GM06990 (cell line): ENCODE results near the gene SNHG17.
"Not testable (repeated sequence)": the region's sequence is repeated elsewhere in the genome, so short reads cannot be mapped to it uniquely, and the experiment has no call there.

Experiments used
- DNase-seq: peaks from one replicate; pipeline ENCODE4 v3.0.0-alpha.2; 2011; ENCODE audit not compliant: insufficient read length; ENCODE audit errors: extremely low read depth
- H3K27me3 ChIP-seq: replicated peaks from 2 replicates; pipeline ENCODE4 v1.6.0; 2011; ENCODE audit warnings: low read length; ENCODE audit not compliant: control insufficient read depth, insufficient read depth
- H3K36me3 ChIP-seq: 2 replicates; pipeline ENCODE4 v1.5.1; 2011; ENCODE audit warnings: low read length; ENCODE audit not compliant: control insufficient read depth, insufficient read depth
- H3K4me3 ChIP-seq: replicated peaks from 2 replicates; pipeline ENCODE4 v1.5.1; 2011; ENCODE audit warnings: low read depth, mild to moderate bottlenecking, control low read depth, low read length
- TF ChIP-seq, protein P1 (sequence below): IDR thresholded peaks from 2 replicates; pipeline ENCODE4 v1.5.1; 2011; ENCODE audit warnings: low read length, control low read depth, mild to moderate bottlenecking, inconsistent platforms; ENCODE audit not compliant: insufficient read depth, poor library complexity, severe bottlenecking

SNHG17 gene

DNA sequence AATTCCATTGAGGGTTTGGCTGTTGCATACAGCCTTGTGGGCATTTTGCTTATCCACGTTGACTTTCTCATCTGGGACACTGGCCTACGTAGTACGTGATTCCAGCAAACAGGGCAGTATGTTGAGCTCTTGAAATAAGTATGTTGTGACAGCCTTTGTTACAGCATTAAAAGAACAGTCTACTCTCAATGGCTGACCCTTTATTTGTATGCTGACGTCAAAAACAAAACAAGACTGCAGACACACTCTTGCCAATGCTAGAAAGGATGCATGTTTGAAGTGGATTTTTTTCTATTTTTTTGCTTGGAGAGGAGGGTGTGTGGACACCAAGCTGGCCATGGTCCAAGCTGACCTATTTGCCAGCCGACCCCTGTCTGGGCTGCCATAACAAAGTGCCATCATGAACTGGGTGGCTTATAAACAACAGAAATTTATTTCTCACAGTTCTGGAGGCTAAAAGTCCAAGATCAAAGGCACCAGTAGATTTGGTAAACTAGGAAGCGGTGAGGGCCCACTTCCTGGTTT lies 10.8 kb upstream of the SNHG17 start:
- TF ChIP-seq, protein P1, sequence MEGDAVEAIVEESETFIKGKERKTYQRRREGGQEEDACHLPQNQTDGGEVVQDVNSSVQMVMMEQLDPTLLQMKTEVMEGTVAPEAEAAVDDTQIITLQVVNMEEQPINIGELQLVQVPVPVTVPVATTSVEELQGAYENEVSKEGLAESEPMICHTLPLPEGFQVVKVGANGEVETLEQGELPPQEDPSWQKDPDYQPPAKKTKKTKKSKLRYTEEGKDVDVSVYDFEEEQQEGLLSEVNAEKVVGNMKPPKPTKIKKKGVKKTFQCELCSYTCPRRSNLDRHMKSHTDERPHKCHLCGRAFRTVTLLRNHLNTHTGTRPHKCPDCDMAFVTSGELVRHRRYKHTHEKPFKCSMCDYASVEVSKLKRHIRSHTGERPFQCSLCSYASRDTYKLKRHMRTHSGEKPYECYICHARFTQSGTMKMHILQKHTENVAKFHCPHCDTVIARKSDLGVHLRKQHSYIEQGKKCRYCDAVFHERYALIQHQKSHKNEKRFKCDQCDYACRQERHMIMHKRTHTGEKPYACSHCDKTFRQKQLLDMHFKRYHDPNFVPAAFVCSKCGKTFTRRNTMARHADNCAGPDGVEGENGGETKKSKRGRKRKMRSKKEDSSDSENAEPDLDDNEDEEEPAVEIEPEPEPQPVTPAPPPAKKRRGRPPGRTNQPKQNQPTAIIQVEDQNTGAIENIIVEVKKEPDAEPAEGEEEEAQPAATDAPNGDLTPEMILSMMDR: no peak
- no peak for DNase-seq
- Histone ChIP-seq H3K4me3 (no peak overlapping the region), H3K36me3 (peaks cover 4% of the 10 kb centered on the region), H3K27me3 (no peaks in the 10 kb centered on the region)

DNA sequence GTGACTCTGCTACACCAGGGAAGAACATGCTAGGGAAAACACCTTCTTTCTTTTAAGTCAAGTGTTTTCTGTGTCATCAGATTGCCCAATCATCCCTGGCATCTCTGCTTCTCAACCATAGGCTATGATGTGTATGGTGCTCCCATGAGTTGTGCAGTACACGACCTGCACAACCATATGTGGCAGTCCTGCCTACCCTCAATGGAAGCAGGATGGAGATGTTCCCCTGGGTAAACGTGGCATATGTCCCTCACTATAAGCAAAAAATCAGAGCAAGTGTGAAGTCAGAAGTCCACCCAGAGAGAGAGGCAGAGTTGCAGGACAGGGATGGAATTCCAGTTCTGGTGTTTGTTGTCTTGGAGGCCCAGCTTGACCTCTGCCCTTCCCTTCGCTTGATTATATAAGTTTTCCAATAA lies 10.3 kb upstream of the SNHG17 start:
- DNase-seq: no peak
- Histone ChIP-seq H3K27me3 (no peaks in the 10 kb centered on the region), H3K36me3 (peaks cover 4% of the 10 kb centered on the region), H3K4me3 (no peak overlapping the region)
- TF ChIP-seq, protein P1: no peak

DNA sequence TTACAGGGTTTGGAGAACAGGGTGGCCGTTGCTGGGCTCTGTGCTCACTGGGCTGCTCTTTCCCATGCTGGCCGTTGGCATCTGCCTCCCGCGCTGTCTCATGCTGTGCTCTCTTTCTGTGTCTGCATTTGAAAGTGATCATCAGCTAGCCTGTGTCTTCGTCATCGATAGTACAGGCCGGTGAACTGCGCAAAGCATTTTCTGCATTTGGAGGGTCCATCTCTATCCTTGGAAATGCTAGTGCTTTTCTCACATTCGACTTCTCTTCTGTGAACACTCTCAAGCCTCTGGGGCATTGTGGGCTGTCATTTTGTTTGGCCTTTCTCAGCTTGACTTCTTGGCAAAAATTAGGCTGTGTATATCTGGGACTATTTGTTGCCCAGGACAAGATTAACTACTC lies 6.8 kb upstream of the SNHG17 start:
- Histone ChIP-seq H3K27me3 (no peaks in the 10 kb centered on the region), H3K4me3 (no peak overlapping the region), H3K36me3 (no peaks in the 10 kb centered on the region)
- TF ChIP-seq, protein P1: no peak
- no peak for DNase-seq

DNA sequence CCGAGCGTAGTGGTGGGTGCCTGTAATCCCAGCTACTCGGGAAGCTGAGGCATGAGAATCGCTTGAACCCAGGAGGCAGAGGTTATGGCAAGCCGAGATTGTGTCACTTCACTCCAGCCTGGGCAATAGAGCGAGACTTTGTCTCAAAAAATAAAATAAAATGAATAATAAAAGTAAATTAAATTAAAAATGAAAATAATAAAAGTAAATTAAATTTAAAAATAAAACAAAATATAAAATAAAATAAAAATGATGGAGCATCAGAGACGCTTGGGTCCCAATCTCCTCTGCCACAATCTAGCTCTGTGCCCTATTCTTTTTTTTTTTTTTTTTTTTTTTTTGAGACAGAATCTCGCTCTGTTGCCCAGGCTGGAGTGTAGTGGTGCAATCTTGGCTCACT lies 6.0 kb upstream of the SNHG17 start:
- H3K4me3 ChIP-seq, H3K27me3 ChIP-seq, DNase-seq: not testable (repeated sequence)

DNA sequence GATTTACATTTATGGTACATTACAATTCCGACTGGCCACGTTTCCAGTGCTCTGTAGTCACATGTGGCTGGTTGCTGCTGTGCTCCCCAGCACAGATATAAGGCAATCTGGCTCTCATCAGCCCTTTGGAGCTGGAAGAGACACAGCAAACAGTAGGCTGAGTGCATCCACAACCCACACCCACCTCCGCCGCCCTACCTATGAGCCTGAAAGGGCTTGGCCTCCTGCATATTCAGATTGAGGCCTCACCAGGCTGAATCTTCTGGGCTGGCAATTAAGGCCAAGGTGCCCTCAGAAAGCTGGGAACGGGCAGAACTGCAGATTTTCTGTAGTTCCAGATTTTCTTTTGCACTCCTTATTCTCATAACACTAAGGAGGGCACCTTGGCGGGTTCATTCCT lies 2.7 kb upstream of the SNHG17 start:
- H3K36me3 ChIP-seq: peaks cover 9% of the 10 kb centered on the region
- TF ChIP-seq, protein P1: no peak
- no peak overlapping the region for H3K4me3 ChIP-seq
- H3K27me3 ChIP-seq: no peaks in the 10 kb centered on the region
- DNase-seq: no peak

More for the DNA sequence above, 6.0 kb upstream of the SNHG17 start:
- H3K36me3 ChIP-seq: not testable (repeated sequence)

DNA sequence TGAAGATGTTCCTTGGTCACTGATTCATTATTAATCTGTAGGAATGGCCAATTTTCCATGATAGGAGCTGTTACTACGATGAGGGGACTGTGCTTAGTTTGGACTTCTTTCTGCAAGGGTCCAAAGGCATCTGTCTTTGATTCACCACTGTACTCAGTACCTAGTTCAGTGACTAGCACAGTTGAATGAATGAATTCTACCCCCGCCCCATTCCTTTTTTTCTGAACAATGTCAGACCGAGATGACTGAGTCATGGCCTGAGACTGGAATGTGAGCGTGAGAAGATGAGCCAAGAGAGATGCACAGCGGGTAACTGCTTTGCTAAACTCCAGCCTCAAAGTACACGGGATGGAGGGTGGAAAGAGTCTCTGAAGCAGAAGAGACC lies 419 bp upstream of the SNHG17 start:
- H3K4me3 ChIP-seq: no peak overlapping the region
- TF ChIP-seq, protein P1: no peak
- H3K36me3 ChIP-seq: peaks cover 28% of the 10 kb centered on the region
- DNase-seq: no peak
- H3K27me3 ChIP-seq: no peaks in the 10 kb centered on the region
